GM12878 (cell line): ENCODE data around the gene RASGRP2. TPM values are rescaled to one million over a fixed set of nuclear protein-coding genes. Genes with fewer than 3 reads are reported as not detected.

Source experiments
- ATAC-seq: fragments of 200-7000 bp; cut with Tn5 transposase; 3 replicates; pipeline ENCODE4 v1.9.1; 2020; ENCODE audit warnings: mild to moderate bottlenecking, moderate library complexity
- BruUV-seq: library from RNA; stranded (reverse); fragments of 400-500 nt; replicated peaks from 2 replicates; lab custom pipeline; 2021; lab: Mats Ljungman, UMichigan
- CTCF ChIA-PET: fragments of 300-600 bp; sonication (Branson Sonifier 250); formaldehyde crosslinking; extraction: SDS; loops from one replicate; lab custom pipeline; 2021; ENCODE audit warnings: inconsistent platforms; lab: Yijun Ruan, JAX
- POLR2A ChIA-PET: fragments of 350-600 bp; formaldehyde crosslinking; extraction: SDS; loops from one replicate; lab custom pipeline; 2021; ENCODE audit warnings: inconsistent platforms; lab: Charles Lee
- RAD21 ChIA-PET: fragments of 300-600 bp; sonication (Branson Sonifier 250); formaldehyde crosslinking; loops from one replicate; lab custom pipeline; 2023; ENCODE audit warnings: antibody characterized with exemption; ENCODE audit not compliant: unreplicated experiment; lab: Charles Lee
- SMC1A ChIA-PET: fragments of 300-600 bp; sonication (Branson Sonifier 250); formaldehyde crosslinking; loops from one replicate; lab custom pipeline; 2023; ENCODE audit not compliant: unreplicated experiment, uncharacterized antibody; lab: Charles Lee
- DNase-seq: peaks from one replicate; pipeline ENCODE4 v3.0.0-alpha.2; 2011; ENCODE audit warnings: low read depth, low spot score
- FAIRE-seq: peaks from 3 replicates; lab custom pipeline; 2011; peaks lifted over from hg19 to GRCh38; lab: Jason Lieb, UNC
- H2AFZ ChIP-seq: 2 replicates; pipeline ENCODE4 v1.6.0; 2011; ENCODE audit warnings: low read depth, low read length, control low read depth; ENCODE audit not compliant: control insufficient read depth
- H3K27ac ChIP-seq: 2 replicates; pipeline ENCODE4 v1.5.1; 2011; ENCODE audit warnings: control low read depth; ENCODE audit not compliant: control insufficient read depth, insufficient read depth
- H3K27me3 ChIP-seq, 2 experiments: replicated peaks in 1 of 2; 2 replicates each; pipeline versions ENCODE4 v1.6.0 to v1.6.1; 2011; ENCODE audit warnings: low read length in 1 of 2; ENCODE audit not compliant: control insufficient read depth in 2 of 2, insufficient read depth in 2 of 2
- H3K36me3 ChIP-seq, 2 experiments: 2 replicates each; pipeline ENCODE4 v1.5.1; 2011; ENCODE audit warnings: low read length in 1 of 2; ENCODE audit not compliant: control insufficient read depth in 2 of 2, insufficient read depth in 2 of 2
- H3K4me1 ChIP-seq: 2 replicates; pipeline ENCODE4 v1.6.1; 2011; ENCODE audit warnings: mild to moderate bottlenecking, low read length, moderate library complexity, mixed read lengths; ENCODE audit not compliant: control insufficient read depth, insufficient read depth
- H3K4me2 ChIP-seq: 2 replicates; pipeline ENCODE4 v1.6.0; 2011; ENCODE audit warnings: control low read depth; ENCODE audit not compliant: control insufficient read depth, insufficient read depth
- H3K4me3 ChIP-seq: fragments of 200-600 bp; sonication (generic); 2 replicates; pipeline ENCODE4 v1.5.1; 2016
- H3K79me2 ChIP-seq: 2 replicates; pipeline ENCODE4 v1.6.0; 2011; ENCODE audit warnings: low read length; ENCODE audit not compliant: control insufficient read depth, insufficient read depth
- H3K9ac ChIP-seq: 2 replicates; pipeline ENCODE4 v1.8.0; 2011; ENCODE audit warnings: low read length, control low read depth, mixed read lengths; ENCODE audit not compliant: control insufficient read depth, insufficient read depth
- H3K9me3 ChIP-seq: replicated peaks from 3 replicates; pipeline ENCODE4 v1.5.1; 2011; ENCODE audit warnings: mild to moderate bottlenecking, low read length; ENCODE audit not compliant: control insufficient read depth, insufficient read depth
- H4K20me1 ChIP-seq: 2 replicates; pipeline ENCODE4 v1.6.0; 2011; ENCODE audit not compliant: control insufficient read depth, insufficient read depth
- CHD2 ChIP-seq: IDR thresholded peaks from 2 replicates; pipeline ENCODE4 v1.6.1; 2011; ENCODE audit warnings: low read depth, low read length, improper control_type of control experiment, borderline replicate concordance
- HSF1 ChIP-seq: fragments of 150-350 bp; IDR thresholded peaks from 2 replicates; pipeline ENCODE4 v1.6.1; 2014; ENCODE audit warnings: mild to moderate bottlenecking, low read depth, low read length
- MYC ChIP-seq: IDR thresholded peaks from 2 replicates; pipeline ENCODE4 v1.6.1; 2011; ENCODE audit warnings: mild to moderate bottlenecking, low read length, moderate library complexity, inconsistent platforms; ENCODE audit not compliant: insufficient read depth, insufficient replicate concordance, insufficient read length, severe bottlenecking
- NFIC ChIP-seq: IDR thresholded peaks from 2 replicates; pipeline ENCODE4 v1.6.1; 2012; ENCODE audit warnings: low read depth, mild to moderate bottlenecking, inconsistent platforms, low read length, moderate library complexity
- NFYB ChIP-seq: IDR thresholded peaks from 2 replicates; pipeline ENCODE4 v1.6.1; 2011; ENCODE audit warnings: low read depth, mild to moderate bottlenecking, low read length, improper control_type of control experiment, moderate library complexity; ENCODE audit not compliant: insufficient read depth
- POLR2AphosphoS2 ChIP-seq: IDR thresholded peaks from 2 replicates; pipeline ENCODE4 v1.6.1; 2011; ENCODE audit warnings: low read depth, mild to moderate bottlenecking, low read length, improper control_type of control experiment, moderate library complexity
- POU2F2 ChIP-seq: IDR thresholded peaks from 3 replicates; pipeline ENCODE4 v1.6.1; 2011; ENCODE audit warnings: low read depth, mild to moderate bottlenecking, low read length, borderline replicate concordance
- SRF ChIP-seq, 2 experiments: IDR thresholded peaks; 2 replicates each; pipeline ENCODE4 v1.6.1; 2011; ENCODE audit warnings: low read depth in 2 of 2, low read length in 2 of 2, mild to moderate bottlenecking in 1 of 2, moderate library complexity in 1 of 2
- TBL1XR1 ChIP-seq: IDR thresholded peaks from 2 replicates; pipeline ENCODE4 v1.6.1; 2012; ENCODE audit warnings: low read depth, low read length, improper control_type of control experiment
- ZBTB40 ChIP-seq: fragments of 450-650 bp; IDR thresholded peaks from 2 replicates; pipeline ENCODE4 v1.6.1; 2016; ENCODE audit warnings: mild to moderate bottlenecking, moderate library complexity, borderline replicate concordance
- whole genome bisulfite sequencing: methylation state at CpG from one replicate; pipeline ENCODE4 v1.1.6; 2016; ENCODE audit warnings: low lambda C conversion rate; ENCODE audit not compliant: insufficient replicate concordance, insufficient coverage; ENCODE audit errors: missing lambda C conversion rate; 5-methylcytosine and 5-hydroxymethylcytosine counted together
- in situ Hi-C: fragments of 300-500 bp; cut with MboI; formaldehyde crosslinking; loops from 9 replicates; pipeline ENCODE4 v1.14.3; 2018; ENCODE audit warnings: mixed read lengths
- intact Hi-C: fragments of 100-400 bp; cut with micrococcal nuclease; formaldehyde crosslinking; loops from one replicate; pipeline ENCODE4 v1.14.2; 2022; ENCODE audit not compliant: unreplicated experiment
- polyA plus RNA-seq, 11 experiments: library from polyadenylated mRNA; depleted of rRNA in 4 of 11; unstranded in 6 of 11; stranded (reverse) in 5 of 11; fragments of >200 nt; fragmentation: Nextera tagmentation in 4 of 11; fragmentation: Illumina TruSeq in 1 of 11; extraction: Ambion mirVana in 4 of 11; extraction: Trizol in 1 of 11; gene quantifications; 1 replicate in 1 of 11; 2 replicates in 10 of 11; pipeline versions ENCODE4 v1.2.1 to v1.2.3, GENCODE V29; 2011 to 2016; ENCODE audit warnings: inconsistent platforms in 2 of 11, missing spikeins in 2 of 11, low read depth in 1 of 11
- total RNA-seq, 4 experiments: library from RNA; depleted of rRNA in 3 of 4; stranded (reverse); fragments of >200 nt in 3 of 4; fragmentation: Illumina TruSeq in 1 of 4; extraction: Trizol in 1 of 4; gene quantifications; 2 replicates each; pipeline versions ENCODE4 v1.2.1 to v1.2.3, GENCODE V29; 2013 to 2021
- TF ChIP-seq, protein P1 (sequence below): IDR thresholded peaks from 2 replicates; pipeline ENCODE4 v1.6.1; 2012; ENCODE audit warnings: low read depth, low read length, improper control_type of control experiment

The RASGRP2 gene
- total and polyA plus RNA-seq, 10 of the 15 experiments (the other 5 are each of a cell fraction or from before 2014, with no cell fraction given): 0.26 to 9.0 (median 5.4) TPM

DNA sequence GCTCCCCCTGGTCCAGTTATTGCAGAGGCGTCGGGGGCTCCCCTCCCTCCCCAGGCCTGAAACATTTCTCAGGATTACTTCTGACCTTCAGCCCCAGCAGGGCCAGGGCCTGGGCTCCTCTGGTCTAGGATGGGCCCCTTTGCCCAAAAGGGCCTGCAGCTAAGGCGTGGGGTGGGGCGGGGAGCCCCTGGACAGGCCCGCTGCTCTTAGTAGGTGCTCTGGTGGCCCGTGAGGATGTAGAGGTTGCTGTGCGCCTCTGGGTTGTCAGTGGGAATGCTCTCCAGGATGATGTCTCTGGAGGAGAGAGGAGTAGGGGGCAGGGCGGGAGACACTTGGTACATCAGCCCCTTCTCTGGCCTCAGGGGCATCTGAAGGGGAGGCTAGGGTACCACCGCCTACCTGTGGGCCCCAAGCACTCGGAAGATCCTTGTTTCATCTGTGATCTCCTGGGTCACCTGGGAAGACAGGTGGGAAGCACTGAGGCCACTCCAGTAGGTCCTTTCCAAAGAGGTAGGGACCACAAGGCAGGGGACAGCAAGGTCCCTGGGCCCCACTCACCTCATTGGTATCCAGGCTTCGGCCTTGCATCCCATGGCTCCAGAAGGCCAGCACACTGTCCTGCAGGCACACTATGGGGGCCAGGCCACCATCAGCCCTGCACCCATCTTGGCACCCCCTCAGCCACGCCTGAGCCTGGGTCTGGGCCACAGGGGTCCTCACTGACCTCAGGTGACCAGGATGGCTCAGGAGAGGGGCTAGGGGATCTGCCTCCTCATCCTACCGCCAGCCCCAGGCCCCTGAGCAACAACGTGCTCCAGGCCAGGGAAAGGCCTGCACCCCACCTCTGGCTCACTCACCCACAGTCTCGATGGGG is 45.6 kb upstream of the RASGRP2 start (continued):
- TF ChIP-seq NFIC (no peak), POU2F2 (no peak), NFYB (no peak), CHD2 (no peak), MYC (no peak)
- TF ChIP-seq, all 136 proteins: peak for 0

- Histone ChIP-seq H3K4me2 (no peak overlapping the region), H3K79me2 (no peaks in the 10 kb centered on the region), H3K4me1 (no peaks in the 10 kb centered on the region), H4K20me1 (no peaks in the 10 kb centered on the region), H2AFZ (no peak overlapping the region), H3K27ac (no peak overlapping the region), H3K4me3 (no peak overlapping the region), H3K36me3 (peaks cover 5 to 11% of the 10 kb centered on the region in 2 experiments; a peak in 3 of 4 replicates), H3K27me3 (no peaks in the 10 kb centered on the region), H3K9me3 (no peaks in the 10 kb centered on the region), H3K9ac (no peak overlapping the region)
- POLR2A ChIA-PET: interaction anchor here (1.0 kb wide), 1 partner anchor 14 kb away, joined by 3 read pairs; no protein-coding TSS in a partner anchor
- CTCF ChIA-PET: interaction anchor here (0.6 to 5.2 kb wide), 8 partner anchors 10 to 333 kb away, joined by 3 to 41 read pairs (median 4); partner anchors contain the start of genes CDC42BPG, FAU, MAP4K2 and SF1
- BruUV-seq: no TSS peak
- in situ Hi-C loops: no loop called here
- SMC1A ChIA-PET: interaction anchor here (0.7 to 2.6 kb wide), 2 partner anchors 11 to 13 kb away, joined by 3 to 9 read pairs; no protein-coding TSS in a partner anchor
- DNase-seq (no peak), FAIRE-seq (no peak), ATAC-seq (no peak; the same call in 2 of the 3 replicates)
- RAD21 ChIA-PET: interaction anchor here (0.7 to 1.2 kb wide), 4 partner anchors 10 to 60 kb away, joined by 3 to 6 read pairs (median 4); partner anchors contain the start of gene SF1
- WGBS: 70% methylated on average over 9 of the region's 9 CpGs
- intact Hi-C loops: no loop called here
- TF ChIP-seq SRF (IDR thresholded peaks at IDR 0.05; ENCODE audit: low read depth in 2 of 2, low read length in 2 of 2) (no peak), TBL1XR1 (no peak), ZBTB40 (no peak), HSF1 (no peak), POLR2AphosphoS2 (no peak)
- TF ChIP-seq, protein P1, sequence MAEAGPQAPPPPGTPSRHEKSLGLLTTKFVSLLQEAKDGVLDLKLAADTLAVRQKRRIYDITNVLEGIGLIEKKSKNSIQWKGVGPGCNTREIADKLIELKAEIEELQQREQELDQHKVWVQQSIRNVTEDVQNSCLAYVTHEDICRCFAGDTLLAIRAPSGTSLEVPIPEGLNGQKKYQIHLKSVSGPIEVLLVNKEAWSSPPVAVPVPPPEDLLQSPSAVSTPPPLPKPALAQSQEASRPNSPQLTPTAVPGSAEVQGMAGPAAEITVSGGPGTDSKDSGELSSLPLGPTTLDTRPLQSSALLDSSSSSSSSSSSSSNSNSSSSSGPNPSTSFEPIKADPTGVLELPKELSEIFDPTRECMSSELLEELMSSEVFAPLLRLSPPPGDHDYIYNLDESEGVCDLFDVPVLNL: no peak
Measured at GRCh38 chr11:64788321-64789215, 44.6 kb upstream of the RASGRP2 start.
